RWPE2 (cell line): ENCODE results near the gene GTF2I.
"Not testable (repeated sequence)": the region's sequence is repeated elsewhere in the genome, so short reads cannot be mapped to it uniquely, and the experiment has no call there.

Source experiments
- ATAC-seq: fragments of 200-7000 bp; cut with Tn5 transposase; 3 replicates; pipeline ENCODE4 v1.9.1; 2021; ENCODE audit warnings: low read depth
- DNase-seq: peaks from one replicate; pipeline ENCODE4 v3.0.0-alpha.2; 2020; ENCODE audit warnings: low spot score
- H3K27ac ChIP-seq: fragments of 450-650 bp; 2 replicates; pipeline ENCODE4 v1.5.1; 2017; ENCODE audit warnings: mild to moderate bottlenecking; ENCODE audit not compliant: poor library complexity, severe bottlenecking
- H3K27me3 ChIP-seq: fragments of 250-450 bp; sonication (Bioruptor Pico); 2 replicates; pipeline ENCODE4 v1.5.1; 2021; ENCODE audit warnings: mild to moderate bottlenecking, moderate library complexity; ENCODE audit not compliant: insufficient read depth, poor library complexity, severe bottlenecking
- H3K36me3 ChIP-seq: fragments of 250-450 bp; sonication (Bioruptor Pico); 2 replicates; pipeline ENCODE4 v1.5.1; 2020; ENCODE audit warnings: low read depth, mild to moderate bottlenecking, moderate library complexity
- H3K4me1 ChIP-seq: fragments of 250-450 bp; sonication (Bioruptor Pico); 2 replicates; pipeline ENCODE4 v1.5.1; 2021; ENCODE audit warnings: mild to moderate bottlenecking, moderate library complexity; ENCODE audit not compliant: insufficient read depth, poor library complexity, severe bottlenecking
- H3K4me3 ChIP-seq: fragments of 250-450 bp; sonication (Bioruptor Pico); 2 replicates; pipeline ENCODE4 v1.5.1; 2021; ENCODE audit warnings: mild to moderate bottlenecking, moderate library complexity; ENCODE audit not compliant: severe bottlenecking
- H3K9me3 ChIP-seq: fragments of 250-450 bp; sonication (Bioruptor Pico); 2 replicates; pipeline ENCODE4 v1.5.1; 2021; ENCODE audit warnings: mild to moderate bottlenecking, moderate library complexity; ENCODE audit not compliant: severe bottlenecking

Gene GTF2I

DNA sequence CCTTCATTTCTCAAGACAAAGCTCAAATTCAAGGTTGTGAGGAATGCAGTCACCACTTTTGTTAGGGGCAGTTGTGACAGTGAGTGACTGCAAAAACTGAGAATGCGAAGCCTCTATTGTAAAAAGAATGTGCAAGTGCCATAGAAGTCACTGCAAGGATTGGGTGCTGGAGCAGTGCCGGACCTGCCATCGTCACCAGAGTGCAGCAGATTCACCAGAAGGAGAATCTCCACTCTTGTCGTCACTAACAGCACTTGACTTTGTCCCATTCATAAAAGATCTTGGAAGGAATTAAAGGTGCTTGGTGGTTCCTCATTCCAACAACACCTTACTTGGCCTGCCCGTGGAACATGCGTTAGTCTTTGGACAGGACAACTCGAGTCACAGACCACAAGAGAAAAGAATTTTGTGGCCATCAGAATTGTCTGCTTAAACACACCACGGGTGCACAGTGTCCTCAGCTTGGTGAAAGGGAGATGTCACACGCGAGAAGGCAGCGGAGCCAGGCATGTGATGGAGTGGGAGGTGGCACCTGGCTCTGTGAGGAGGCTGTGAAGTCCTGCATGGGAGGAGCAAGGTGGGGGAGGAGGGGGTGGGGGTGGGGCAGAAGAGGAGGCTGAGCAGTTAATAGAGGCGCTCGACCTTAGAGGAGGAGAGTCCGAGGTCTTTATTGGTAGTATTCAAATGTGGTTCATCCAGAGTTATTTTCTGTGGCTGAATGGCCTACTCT is 82.6 kb downstream of the GTF2I start:
- H3K27ac ChIP-seq, H3K4me1 ChIP-seq, H3K9me3 ChIP-seq, H3K27me3 ChIP-seq, H3K36me3 ChIP-seq, ATAC-seq, DNase-seq, H3K4me3 ChIP-seq: not testable (repeated sequence)

- ATAC-seq, H3K27ac ChIP-seq, H3K4me1 ChIP-seq, DNase-seq, H3K9me3 ChIP-seq, H3K4me3 ChIP-seq, H3K36me3 ChIP-seq, H3K27me3 ChIP-seq: not testable (repeated sequence)
These were observed 86.5 kb downstream of the GTF2I start for GRCh38 chr7:74743936-74744557.

- H3K4me3 ChIP-seq, H3K36me3 ChIP-seq, H3K4me1 ChIP-seq, H3K27ac ChIP-seq, H3K27me3 ChIP-seq, DNase-seq, H3K9me3 ChIP-seq: not testable (repeated sequence)
- ATAC-seq = peak; percentile 84
These were observed 96.5 kb downstream of the GTF2I start for GRCh38 chr7:74753921-74754482.

- ATAC-seq = peak; percentile 64
These were observed 99.2 kb downstream of the GTF2I start for GRCh38 chr7:74756673-74757072.

GRCh38 chr7:74758268-74758667 is 100.8 kb downstream of the GTF2I start:
- not testable (repeated sequence) for H3K36me3 ChIP-seq, DNase-seq, H3K27me3 ChIP-seq, H3K9me3 ChIP-seq, H3K4me3 ChIP-seq, H3K27ac ChIP-seq, H3K4me1 ChIP-seq
- ATAC-seq = peak; percentile 52

More at GRCh38 chr7:74756673-74757072, 99.2 kb downstream of the GTF2I start:
- not testable (repeated sequence) for H3K4me1 ChIP-seq, H3K36me3 ChIP-seq, H3K27me3 ChIP-seq, DNase-seq, H3K9me3 ChIP-seq, H3K27ac ChIP-seq, H3K4me3 ChIP-seq

DNA sequence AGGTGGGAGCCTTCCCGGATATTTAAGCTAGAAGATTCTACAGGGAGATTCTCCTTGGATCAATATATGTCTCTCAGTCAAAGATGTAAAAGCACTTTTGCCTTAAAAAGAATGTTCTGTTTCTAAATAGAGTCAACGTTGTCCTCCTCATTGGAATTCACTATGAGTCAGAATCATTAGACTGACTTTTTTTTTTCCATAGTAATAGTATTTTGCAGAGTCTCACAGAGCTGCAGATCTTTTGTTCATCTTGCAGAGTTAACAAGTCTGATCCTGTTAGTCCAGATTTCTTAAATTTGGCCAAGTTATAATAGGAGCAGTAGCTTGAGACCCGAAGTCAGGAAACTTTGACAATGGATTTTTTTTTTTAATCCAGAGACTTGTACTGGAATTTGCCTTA is 101.5 kb downstream of the GTF2I start:
- H3K36me3 ChIP-seq, H3K27me3 ChIP-seq, DNase-seq, H3K4me3 ChIP-seq, H3K9me3 ChIP-seq, H3K4me1 ChIP-seq, H3K27ac ChIP-seq: not testable (repeated sequence)
- peak; percentile 58 for ATAC-seq

GRCh38 chr7:74765205-74765918 is 107.8 kb downstream of the GTF2I start:
- DNase-seq, ATAC-seq, H3K27me3 ChIP-seq, H3K27ac ChIP-seq, H3K4me3 ChIP-seq, H3K36me3 ChIP-seq, H3K4me1 ChIP-seq, H3K9me3 ChIP-seq: not testable (repeated sequence)

DNA sequence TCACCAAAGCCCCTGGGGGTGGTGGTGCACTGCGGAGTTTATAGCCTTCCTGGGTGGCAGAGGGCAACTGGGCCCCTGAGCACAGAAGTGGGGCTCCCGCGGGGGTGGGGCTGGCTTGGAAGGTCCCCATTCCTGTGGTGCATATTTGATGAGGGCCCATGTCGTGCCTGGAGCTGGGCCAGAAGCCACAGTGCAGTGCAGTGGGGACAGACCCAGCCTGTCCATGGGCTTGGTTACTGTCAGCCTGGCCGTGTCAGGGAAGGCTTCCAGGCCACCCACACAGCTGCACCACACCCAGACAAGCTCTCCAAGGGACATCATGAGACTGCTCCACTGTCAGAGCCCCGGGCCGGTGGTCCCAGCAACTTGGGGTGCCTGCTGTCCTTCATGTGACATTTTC is 109.0 kb downstream of the GTF2I start:
- not testable (repeated sequence) for ATAC-seq

GRCh38 chr7:74766991-74767390 is 109.5 kb downstream of the GTF2I start:
- H3K9me3 ChIP-seq, H3K27ac ChIP-seq, H3K27me3 ChIP-seq, DNase-seq, ATAC-seq, H3K36me3 ChIP-seq, H3K4me1 ChIP-seq, H3K4me3 ChIP-seq: not testable (repeated sequence)

More for the DNA sequence above, 109.0 kb downstream of the GTF2I start:
- H3K9me3 ChIP-seq, DNase-seq, H3K4me3 ChIP-seq, H3K27me3 ChIP-seq, H3K27ac ChIP-seq, H3K36me3 ChIP-seq, H3K4me1 ChIP-seq: not testable (repeated sequence)

DNA sequence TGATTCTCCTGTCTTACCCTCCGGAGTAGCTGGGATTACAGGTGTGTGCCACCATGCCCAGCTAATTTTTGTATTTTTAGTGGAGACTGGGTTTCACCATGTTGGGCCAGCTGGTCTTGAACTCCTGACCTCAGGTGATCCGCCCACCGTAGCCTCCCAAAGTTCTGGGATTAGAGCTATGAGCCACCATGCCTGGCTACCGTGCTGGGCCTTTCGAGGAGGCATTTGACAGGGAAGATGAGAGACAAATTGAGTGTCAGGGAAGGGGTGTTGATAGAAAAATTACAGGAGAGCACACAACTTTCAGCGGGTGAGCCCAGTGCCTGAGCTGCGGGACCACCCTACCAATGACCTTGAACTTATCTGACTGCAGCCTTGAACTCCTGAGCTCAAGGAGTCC is 112.5 kb downstream of the GTF2I start:
- not testable (repeated sequence) for H3K27me3 ChIP-seq, H3K4me3 ChIP-seq, H3K36me3 ChIP-seq, H3K9me3 ChIP-seq, ATAC-seq, H3K27ac ChIP-seq, DNase-seq, H3K4me1 ChIP-seq

DNA sequence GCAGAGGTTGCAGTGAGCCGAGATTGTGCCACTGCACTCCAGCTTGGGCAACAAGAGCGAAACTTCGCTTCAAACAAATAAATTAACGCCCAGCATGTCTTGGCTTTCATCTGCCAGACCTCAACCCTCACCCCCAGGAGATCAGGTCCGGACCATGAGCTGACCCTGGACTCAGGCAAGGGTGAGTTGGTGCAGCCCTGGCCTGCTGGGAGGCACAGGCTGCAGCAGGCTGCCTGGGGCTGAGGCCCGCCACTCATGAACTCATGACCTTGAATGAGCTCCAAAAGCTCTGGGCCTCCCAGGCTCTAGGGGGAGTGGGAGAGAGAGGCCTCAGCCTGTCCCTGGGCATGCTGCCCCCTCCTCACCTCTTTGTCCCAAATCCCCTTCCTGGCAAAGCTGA is 114.6 kb downstream of the GTF2I start:
- not testable (repeated sequence) for H3K9me3 ChIP-seq, H3K36me3 ChIP-seq, H3K4me1 ChIP-seq, ATAC-seq, DNase-seq, H3K27ac ChIP-seq, H3K4me3 ChIP-seq, H3K27me3 ChIP-seq
